ENCODE data around the gene PAK6.

- TF ChIP-seq EP300 (IDR thresholded peaks at IDR 0.05) (no peak), CTCF (IDR thresholded peaks at IDR 0.05) (no peak), POLR2A (IDR thresholded peaks at IDR 0.05; ENCODE audit: low read depth) (no peak), POLR2AphosphoS5 (IDR thresholded peaks at IDR 0.05) (no peak)
Observed at GRCh38 chr15:40232625-40233070, 6.2 kb upstream of the PAK6 start.
